ENCODE data around the gene CALD1.

CALD1 gene

DNA sequence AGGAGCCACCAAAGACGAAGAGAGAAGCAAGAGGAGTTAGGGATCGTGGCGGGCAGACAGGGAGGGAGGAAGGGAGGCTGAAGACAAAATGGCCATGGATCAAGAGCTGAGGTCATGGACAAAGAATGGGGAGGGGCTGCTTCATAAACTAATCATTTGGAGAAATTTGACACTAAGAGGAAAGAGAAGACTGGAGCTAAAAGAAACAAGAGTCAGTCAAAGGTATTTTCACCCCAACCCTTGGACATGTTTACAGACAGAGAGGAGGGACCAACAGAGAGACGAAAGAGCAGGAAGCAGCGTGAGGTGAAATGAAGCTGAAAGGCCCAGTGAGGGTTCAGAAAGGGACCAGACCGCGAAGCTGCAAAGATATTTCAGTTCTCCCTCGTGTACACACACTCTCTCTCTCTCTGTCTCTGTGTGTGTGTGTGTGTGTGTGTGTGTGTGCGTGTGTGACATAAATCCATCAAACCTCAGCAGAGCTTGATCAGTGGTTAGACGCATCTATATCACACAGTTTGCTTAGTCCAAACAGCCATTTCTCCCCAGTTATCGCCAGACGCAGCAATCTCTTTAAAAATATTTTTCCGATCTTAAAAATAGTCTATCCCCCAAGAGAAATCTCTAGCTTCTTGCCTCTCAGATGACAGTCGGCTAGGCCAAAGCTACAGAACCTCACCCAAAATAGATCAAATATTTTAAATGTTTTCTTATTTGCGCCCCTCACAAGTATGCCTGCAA, 12.5 kb upstream of the CALD1 start:
- Histone ChIP-seq H3K79me2 (ENCODE audit: insufficient read depth, low read length) (no peaks in the 10 kb centered on the region), H3K9ac (ENCODE audit: low read length) (peak overlapping the region; percentile 6; the same call in 1 of the 2 replicates), H4K20me1 (ENCODE audit: insufficient read depth, low read length) (no peaks in the 10 kb centered on the region), H3K36me3 (ENCODE audit: insufficient read depth, low read length) (no peaks in the 10 kb centered on the region), H3K9me2 (ENCODE audit: low read depth, low read length) (no peaks in the 10 kb centered on the region), H3K27me3 (ENCODE audit: insufficient read depth, low read length) (no peaks in the 10 kb centered on the region), H3K9me3 (ENCODE audit: low read length) (no peaks in the 10 kb centered on the region), H3K4me1 (ENCODE audit: insufficient read depth, low read length, severe bottlenecking) (peaks cover 20% of the 10 kb centered on the region), H3K4me3 (ENCODE audit: low read depth, low read length, poor library complexity, severe bottlenecking) (no peak overlapping the region), H3F3A (ENCODE audit: insufficient read depth, low read length) (no peaks in the 10 kb centered on the region), H3K27ac (ENCODE audit: low read depth, low read length, poor library complexity, severe bottlenecking) (peak overlapping the region; percentile 57), H2AFZ (ENCODE audit: low read length) (peak overlapping the region; percentile 51), H3K4me2 (ENCODE audit: low read length) (peak overlapping the region; percentile 16)
- TF ChIP-seq, protein P1, sequence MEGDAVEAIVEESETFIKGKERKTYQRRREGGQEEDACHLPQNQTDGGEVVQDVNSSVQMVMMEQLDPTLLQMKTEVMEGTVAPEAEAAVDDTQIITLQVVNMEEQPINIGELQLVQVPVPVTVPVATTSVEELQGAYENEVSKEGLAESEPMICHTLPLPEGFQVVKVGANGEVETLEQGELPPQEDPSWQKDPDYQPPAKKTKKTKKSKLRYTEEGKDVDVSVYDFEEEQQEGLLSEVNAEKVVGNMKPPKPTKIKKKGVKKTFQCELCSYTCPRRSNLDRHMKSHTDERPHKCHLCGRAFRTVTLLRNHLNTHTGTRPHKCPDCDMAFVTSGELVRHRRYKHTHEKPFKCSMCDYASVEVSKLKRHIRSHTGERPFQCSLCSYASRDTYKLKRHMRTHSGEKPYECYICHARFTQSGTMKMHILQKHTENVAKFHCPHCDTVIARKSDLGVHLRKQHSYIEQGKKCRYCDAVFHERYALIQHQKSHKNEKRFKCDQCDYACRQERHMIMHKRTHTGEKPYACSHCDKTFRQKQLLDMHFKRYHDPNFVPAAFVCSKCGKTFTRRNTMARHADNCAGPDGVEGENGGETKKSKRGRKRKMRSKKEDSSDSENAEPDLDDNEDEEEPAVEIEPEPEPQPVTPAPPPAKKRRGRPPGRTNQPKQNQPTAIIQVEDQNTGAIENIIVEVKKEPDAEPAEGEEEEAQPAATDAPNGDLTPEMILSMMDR (IDR thresholded peaks at IDR 0.05; ENCODE audit: low read length) = no peak
- TF ChIP-seq EZH2 (IDR thresholded peaks at IDR 0.05; ENCODE audit: borderline replicate concordance, low read length) = no peak

- no peaks in the 10 kb centered on the region for H3K36me3 ChIP-seq (ENCODE audit: insufficient read depth, low read length)
Measured at GRCh38 chr7:134767520-134768168, 11.8 kb upstream of the CALD1 start.

GRCh38 chr7:134768243-134768642, 11.2 kb upstream of the CALD1 start:
- H3K36me3 ChIP-seq (ENCODE audit: insufficient read depth, low read length) = no peaks in the 10 kb centered on the region
- no peaks in the 10 kb centered on the region for H3K27me3 ChIP-seq (ENCODE audit: insufficient read depth, low read length)
- no peak for TF ChIP-seq EZH2 (IDR thresholded peaks at IDR 0.05; ENCODE audit: borderline replicate concordance, low read length)
- TF ChIP-seq, protein P1 (IDR thresholded peaks at IDR 0.05; ENCODE audit: low read length) = no peak
- no peak overlapping the region for H3K4me3 ChIP-seq (ENCODE audit: low read depth, low read length, poor library complexity, severe bottlenecking)
- no peaks in the 10 kb centered on the region for H3K9me3 ChIP-seq (ENCODE audit: low read length)
- H3K4me1 ChIP-seq (ENCODE audit: insufficient read depth, low read length, severe bottlenecking) = peaks cover 20% of the 10 kb centered on the region
- no peaks in the 10 kb centered on the region for H3F3A ChIP-seq (ENCODE audit: insufficient read depth, low read length)
- no peak overlapping the region for H3K4me2 ChIP-seq (ENCODE audit: low read length)
- no peak overlapping the region for H3K9ac ChIP-seq (ENCODE audit: low read length)
- no peaks in the 10 kb centered on the region for H3K9me2 ChIP-seq (ENCODE audit: low read depth, low read length)
- no peak overlapping the region for H2AFZ ChIP-seq (ENCODE audit: low read length)
- no peaks in the 10 kb centered on the region for H4K20me1 ChIP-seq (ENCODE audit: insufficient read depth, low read length)
- H3K79me2 ChIP-seq (ENCODE audit: insufficient read depth, low read length) = no peaks in the 10 kb centered on the region
- H3K27ac ChIP-seq (ENCODE audit: low read depth, low read length, poor library complexity, severe bottlenecking) = peak overlapping the region; percentile 57

More at GRCh38 chr7:134767520-134768168, 11.8 kb upstream of the CALD1 start:
- Histone ChIP-seq H3K4me1 (ENCODE audit: insufficient read depth, low read length, severe bottlenecking) (peaks cover 20% of the 10 kb centered on the region), H3K4me3 (ENCODE audit: low read depth, low read length, poor library complexity, severe bottlenecking) (no peak overlapping the region), H2AFZ (ENCODE audit: low read length) (peak overlapping the region; percentile 51), H3K9me2 (ENCODE audit: low read depth, low read length) (no peaks in the 10 kb centered on the region), H3K27me3 (ENCODE audit: insufficient read depth, low read length) (no peaks in the 10 kb centered on the region), H3K4me2 (ENCODE audit: low read length) (peak overlapping the region; percentile 16), H3F3A (ENCODE audit: insufficient read depth, low read length) (no peaks in the 10 kb centered on the region), H3K9ac (ENCODE audit: low read length) (peak overlapping the region; percentile 6; the same call in 1 of the 2 replicates), H4K20me1 (ENCODE audit: insufficient read depth, low read length) (no peaks in the 10 kb centered on the region), H3K9me3 (ENCODE audit: low read length) (no peaks in the 10 kb centered on the region), H3K27ac (ENCODE audit: low read depth, low read length, poor library complexity, severe bottlenecking) (peak overlapping the region; percentile 57), H3K79me2 (ENCODE audit: insufficient read depth, low read length) (no peaks in the 10 kb centered on the region)
- no peak for TF ChIP-seq EZH2 (IDR thresholded peaks at IDR 0.05; ENCODE audit: borderline replicate concordance, low read length)
- TF ChIP-seq, protein P1 (IDR thresholded peaks at IDR 0.05; ENCODE audit: low read length) = no peak

Data from OCI-LY1 (cell line).